22Rv1 (cell line): ENCODE data around the gene STK38.

ENCODE experiments used
- H3K27ac ChIP-seq: fragments of 450-650 bp; 2 replicates; pipeline ENCODE4 v1.5.1; 2017
- CTCF ChIP-seq: fragments of 450-650 bp; IDR thresholded peaks from 2 replicates; pipeline ENCODE4 v1.5.1; 2017; ENCODE audit warnings: mild to moderate bottlenecking
- ZFX ChIP-seq: fragments of 450-650 bp; IDR thresholded peaks from 2 replicates; pipeline ENCODE4 v1.6.1; 2017; ENCODE audit warnings: antibody characterized with exemption, borderline replicate concordance

Gene STK38

GRCh38 chr6:36546920-36547645 lies at the start of gene STK38:
Gene STK38, minus strand, starts transcription at chr6:36547479. Its CDS starts 7,277 bp downstream, at chr6:36540202.
- peak within 1 kb of the TSS; percentile 64 for H3K27ac ChIP-seq
- TF ChIP-seq ZFX (no peak), CTCF (peak; percentile 59)

- TF ChIP-seq ZFX (no peak), CTCF (no peak)
- 0 out of 2 replicates have a peak overlapping the region, but pooled peaks have one; percentile 99 for H3K27ac ChIP-seq
Measured at GRCh38 chr6:36596356-36596755, 49.1 kb upstream of the STK38 start.

- TF ChIP-seq ZFX (no peak), CTCF (no peak)
- peak overlapping the region; percentile 99 for H3K27ac ChIP-seq
Measured at GRCh38 chr6:36594816-36595643, 47.8 kb upstream of the STK38 start.

GRCh38 chr6:36594029-36594815 lies 46.9 kb upstream of the STK38 start, which contains the start of gene SRSF3:
Gene SRSF3, plus strand, starts transcription at chr6:36594362. Its CDS starts 2,401 bp downstream, at chr6:36596763.
- TF ChIP-seq CTCF (peak; percentile 56), ZFX (no peak)
- peak within 1 kb of the TSS; percentile 99 for H3K27ac ChIP-seq

- H3K27ac ChIP-seq: peak overlapping the region; percentile 99
- TF ChIP-seq ZFX (no peak), CTCF (no peak)
Measured at GRCh38 chr6:36593569-36594028, 46.3 kb upstream of the STK38 start.

- peak overlapping the region; percentile 99 for H3K27ac ChIP-seq
Measured at GRCh38 chr6:36592221-36592655, 45.0 kb upstream of the STK38 start.

More at GRCh38 chr6:36592221-36592655, 45.0 kb upstream of the STK38 start:
- no peak for TF ChIP-seq CTCF
- TF ChIP-seq ZFX: no peak
